K562 (cell line): ENCODE measurements around the gene PNP. TPM values are rescaled to one million over a fixed set of nuclear protein-coding genes. Genes with fewer than 3 reads are reported as not detected.

ENCODE experiments used
- ATAC-seq: fragments of 200-7000 bp; cut with Tn5 transposase; 3 replicates; pipeline ENCODE4 v1.9.1; 2020; ENCODE audit warnings: moderate library complexity
- BruUV-seq: library from RNA; stranded (reverse); fragments of 400-500 nt; replicated peaks from 2 replicates; lab custom pipeline; 2021; lab: Mats Ljungman, UMichigan
- CTCF ChIA-PET: fragments of 300-600 bp; formaldehyde crosslinking; extraction: SDS; loops from one replicate; lab custom pipeline; 2021; ENCODE audit warnings: low intra/inter-chr PET ratio; lab: Yijun Ruan, JAX
- POLR2A ChIA-PET: fragments of 300-600, 350-650 bp; sonication (Branson Sonifier 250); formaldehyde crosslinking; extraction: SDS; loops from one replicate; lab custom pipeline; 2021; ENCODE audit warnings: antibody characterized with exemption, inconsistent platforms; lab: Yijun Ruan, JAX
- DNase-seq, 4 experiments: peaks; one replicate each; pipeline versions ENCODE4 v3.0.0 to v3.0.0-alpha.2; 2011 to 2018; ENCODE audit warnings: low spot score in 3 of 4, mixed read lengths in 3 of 4; ENCODE audit errors: extremely low read depth in 1 of 4
- FAIRE-seq: peaks from 2 replicates; lab custom pipeline; 2011; peaks lifted over from hg19 to GRCh38; lab: Jason Lieb, UNC
- H2AFZ ChIP-seq: 2 replicates; pipeline ENCODE4 v1.6.0; 2011; ENCODE audit warnings: low read depth, low read length, control low read depth, inconsistent platforms
- H3K27ac ChIP-seq: fragments of 200-600 bp; 3 replicates; pipeline ENCODE4 v1.8.0; 2011; ENCODE audit warnings: low read depth, mild to moderate bottlenecking, control low read depth, inconsistent platforms, low read length, moderate library complexity, mixed read lengths; ENCODE audit errors: extremely low read depth
- H3K27me3 ChIP-seq, 2 experiments: fragments of 300-600 bp in 1 of 2; 2 replicates in 1 of 2; 3 replicates in 1 of 2; pipeline versions ENCODE4 v1.6.0 to v1.8.0; 2011; ENCODE audit warnings: inconsistent platforms in 2 of 2, low read length in 2 of 2, mild to moderate bottlenecking in 1 of 2, mixed read lengths in 1 of 2, moderate library complexity in 1 of 2; ENCODE audit not compliant: control insufficient read depth in 2 of 2, insufficient read depth in 2 of 2
- H3K36me3 ChIP-seq: fragments of 300-600 bp; 3 replicates; pipeline ENCODE4 v1.8.0; 2011; ENCODE audit warnings: mild to moderate bottlenecking, low read length, inconsistent platforms; ENCODE audit not compliant: control insufficient read depth, insufficient read depth
- H3K4me1 ChIP-seq, 2 experiments: fragments of 200-600 bp in 1 of 2; replicated peaks in 1 of 2; 2 replicates in 1 of 2; 3 replicates in 1 of 2; pipeline versions ENCODE4 v1.5.1 to v1.8.0; 2011; ENCODE audit warnings: inconsistent platforms in 2 of 2, low read length in 2 of 2, mild to moderate bottlenecking in 1 of 2, mixed read lengths in 1 of 2, moderate library complexity in 1 of 2; ENCODE audit not compliant: control insufficient read depth in 2 of 2, insufficient read depth in 2 of 2
- H3K4me2 ChIP-seq: 2 replicates; pipeline ENCODE4 v1.6.1; 2011; ENCODE audit warnings: low read length, control low read depth, inconsistent platforms, mixed read lengths; ENCODE audit not compliant: insufficient read depth
- H3K4me3 ChIP-seq: fragments of 200-600 bp; sonication (generic), shearing (Covaris generic); 2 replicates; pipeline ENCODE4 v1.5.1; 2016; ENCODE audit warnings: control low read depth, inconsistent platforms
- H3K79me2 ChIP-seq: fragments of 200-600 bp; 3 replicates; pipeline ENCODE4 v1.8.0; 2011; ENCODE audit warnings: low read length, inconsistent platforms; ENCODE audit not compliant: control insufficient read depth, insufficient read depth
- H3K9ac ChIP-seq, 2 experiments: 2 replicates each; pipeline versions ENCODE4 v1.6.0 to v1.6.1; 2011; ENCODE audit warnings: low read depth in 2 of 2, low read length in 2 of 2, control low read depth in 1 of 2, inconsistent platforms in 1 of 2, mild to moderate bottlenecking in 1 of 2, mixed read lengths in 1 of 2; ENCODE audit not compliant: insufficient read depth in 1 of 2
- H3K9me1 ChIP-seq: one replicate; pipeline ENCODE4 v1.6.0; 2011; ENCODE audit warnings: inconsistent platforms, mild to moderate bottlenecking, low read length, moderate library complexity; ENCODE audit not compliant: control insufficient read depth, insufficient read depth
- H3K9me3 ChIP-seq: replicated peaks from 2 replicates; pipeline ENCODE4 v1.5.1; 2011; ENCODE audit warnings: low read depth, low read length, inconsistent platforms; ENCODE audit not compliant: control insufficient read depth, insufficient read depth
- H4K20me1 ChIP-seq: replicated peaks from 2 replicates; pipeline ENCODE4 v1.6.1; 2011; ENCODE audit warnings: low read length, inconsistent platforms, mixed read lengths; ENCODE audit not compliant: control insufficient read depth, insufficient read depth
- C11orf30 ChIP-seq: fragments of 450-650 bp; IDR thresholded peaks from 2 replicates; pipeline ENCODE4 v1.6.1; 2016; ENCODE audit warnings: low read depth, mild to moderate bottlenecking
- CCAR2 ChIP-seq: fragments of 200-400 bp; formaldehyde crosslinking; IDR thresholded peaks from 2 replicates; pipeline ENCODE4 v1.6.1; 2017; ENCODE audit warnings: mild to moderate bottlenecking, low read depth, low read length
- EZH2 ChIP-seq: IDR thresholded peaks from 2 replicates; pipeline ENCODE4 v1.6.1; 2012; ENCODE audit warnings: low read depth, mild to moderate bottlenecking, inconsistent platforms, low read length, borderline replicate concordance
- KAT7 ChIP-seq: sonication (generic); formaldehyde crosslinking; IDR thresholded peaks from 2 replicates; pipeline ENCODE4 v1.8.0; 2022; ENCODE audit warnings: missing genetic modification reagents, mild to moderate bottlenecking, borderline replicate concordance
- MAX ChIP-seq: sonication (generic); formaldehyde crosslinking; IDR thresholded peaks from 2 replicates; pipeline ENCODE4 v1.9.0; 2022; ENCODE audit warnings: mild to moderate bottlenecking, missing genetic modification reagents
- PBX2 ChIP-seq, 2 experiments: IDR thresholded peaks in 1 of 2; conservative IDR thresholded peaks in 1 of 2; 2 replicates each; pipeline ENCODE4 v1.6.1; 2016; ENCODE audit warnings: low read depth in 2 of 2, mild to moderate bottlenecking in 1 of 2, missing compliant biosample characterization in 1 of 2, missing genetic modification characterization in 1 of 2, moderate library complexity in 1 of 2
- RBM14 ChIP-seq: fragments of 200-400 bp; formaldehyde crosslinking; IDR thresholded peaks from 2 replicates; pipeline ENCODE4 v1.6.1; 2018; ENCODE audit warnings: low read depth, mild to moderate bottlenecking, low read length, moderate library complexity, borderline replicate concordance; ENCODE audit not compliant: insufficient read depth
- SRF ChIP-seq, 2 experiments: fragments of 250-450, 450-650 bp in 1 of 2; sonication (Bioruptor Pico) in 1 of 2; sonication (generic) in 1 of 2; formaldehyde crosslinking; IDR thresholded peaks; 2 replicates each; pipeline versions ENCODE4 v1.5.0 to v1.5.1; 2020 to 2022; ENCODE audit warnings: mild to moderate bottlenecking in 1 of 2, missing genetic modification reagents in 1 of 2
- SUPT5H ChIP-seq: fragments of 450-650 bp; IDR thresholded peaks from 2 replicates; pipeline ENCODE4 v1.6.1; 2016
- YY1 ChIP-seq, 3 experiments: IDR thresholded peaks; 2 replicates each; pipeline ENCODE4 v1.6.1; 2011; ENCODE audit warnings: low read length in 2 of 3, mild to moderate bottlenecking in 2 of 3, moderate library complexity in 2 of 3, borderline replicate concordance in 1 of 3, control low read depth in 1 of 3, low read depth in 1 of 3; ENCODE audit not compliant: insufficient read depth in 3 of 3, insufficient replicate concordance in 2 of 3, control insufficient read depth in 1 of 3, insufficient read length in 1 of 3; ENCODE audit errors: extremely low read depth in 1 of 3
- ZNF174 ChIP-seq: fragments of 250-450 bp; sonication (Bioruptor Pico); IDR thresholded peaks from 2 replicates; pipeline ENCODE4 v1.4.0; 2020; ENCODE audit warnings: mild to moderate bottlenecking
- WGBS: fragments of 100-300 bp; shearing (Covaris generic); methylation state at CpG from one replicate; pipeline ENCODE4 v1.1.6; 2016; ENCODE audit warnings: low coverage, mixed read lengths; ENCODE audit not compliant: insufficient coverage; ENCODE audit errors: missing lambda C conversion rate; 5-methylcytosine and 5-hydroxymethylcytosine counted together
- in situ Hi-C: fragments of 300-500 bp; cut with MboI; formaldehyde crosslinking; loops from 4 replicates; pipeline ENCODE4 v1.15.0; 2018; ENCODE audit warnings: inconsistent platforms, mixed read lengths
- intact Hi-C: fragments of 100-400 bp; cut with micrococcal nuclease; formaldehyde crosslinking; loops from 2 replicates; pipeline ENCODE4 v1.14.2; 2022
- polyA plus RNA-seq, 8 experiments: library from polyadenylated mRNA; depleted of rRNA in 4 of 8; stranded (reverse) in 5 of 8; unstranded in 3 of 8; fragments of >200 nt; fragmentation: Nextera tagmentation in 2 of 8; fragmentation: Illumina TruSeq in 1 of 8; extraction: Ambion mirVana in 2 of 8; extraction: Trizol in 1 of 8; gene quantifications; 2 replicates each; pipeline versions ENCODE4 v1.2.1 to v1.2.3, GENCODE V29; 2011 to 2014; ENCODE audit warnings: inconsistent platforms in 1 of 8, missing spikeins in 1 of 8
- total RNA-seq, 7 experiments: library from RNA; depleted of rRNA in 6 of 7; stranded (reverse); fragments of >200 nt in 6 of 7; fragmentation: Illumina TruSeq in 2 of 7; extraction: Trizol in 2 of 7; gene quantifications; 2 replicates each; pipeline versions ENCODE4 v1.2.1 to v1.2.3, GENCODE V29; 2011 to 2021; ENCODE audit warnings: low replicate concordance in 1 of 7
- TF ChIP-seq, protein P1 (sequence below): fragments of 450-650 bp; IDR thresholded peaks from 2 replicates; pipeline ENCODE4 v1.6.1; 2017; ENCODE audit warnings: mild to moderate bottlenecking, moderate library complexity
- TF ChIP-seq, protein P2 (sequence below), 3 experiments: fragments of 200-800 bp in 1 of 3; fragments of 250-450 bp in 1 of 3; fragments of 450-650 bp in 1 of 3; sonication (Bioruptor Pico) in 1 of 3; sonication (Bioruptor generic) in 1 of 3; formaldehyde crosslinking in 1 of 3; IDR thresholded peaks; 2 replicates each; pipeline versions ENCODE4 v1.6.1 to v1.8.0; 2016 to 2022; ENCODE audit warnings: mild to moderate bottlenecking in 2 of 3, missing genetic modification characterization in 2 of 3, missing compliant biosample characterization in 1 of 3, moderate library complexity in 1 of 3

Gene PNP
- total and polyA plus RNA-seq, 9 of the 15 experiments (the other 6 are each of a cell fraction or from before 2014, with no cell fraction given), result 92.5 to 288 (median 137) TPM

DNA sequence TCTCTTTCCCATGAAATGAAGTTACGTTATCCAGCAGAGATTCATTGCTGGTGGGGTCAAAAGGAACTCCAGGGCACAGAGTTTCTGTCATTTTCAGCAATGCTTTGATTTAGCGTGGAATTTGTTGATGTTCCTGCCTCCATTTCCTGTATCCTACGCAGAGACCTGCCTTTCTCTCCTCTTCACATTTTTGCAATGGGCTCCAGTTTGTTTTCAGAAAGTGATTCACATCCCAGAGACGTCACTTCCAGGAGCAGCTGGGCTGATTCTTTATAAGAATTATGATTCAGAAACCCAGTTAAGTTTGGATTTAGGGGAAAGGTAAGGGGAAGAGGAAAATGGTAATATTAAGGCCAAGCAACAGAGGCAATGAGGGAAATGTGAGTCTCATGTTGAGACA is 47.7 kb downstream of the PNP start:
- in situ Hi-C loops (no loop called here), intact Hi-C loops (no loop called here)
- no TSS peak for BruUV-seq
- Histone ChIP-seq H3K4me2 (no peak overlapping the region), H3K9me1 (no peaks in the 10 kb centered on the region), H3K4me1 (peaks cover 0 to 6% of the 10 kb centered on the region in 2 experiments; a peak in 1 of 5 replicates), H2AFZ (no peak overlapping the region), H4K20me1 (no peaks in the 10 kb centered on the region), H3K9ac (no peak overlapping the region), H3K9me3 (no peaks in the 10 kb centered on the region), H3K79me2 (no peaks in the 10 kb centered on the region), H3K27ac (no peak overlapping the region), H3K4me3 (no peak overlapping the region), H3K27me3 (no peaks in the 10 kb centered on the region), H3K36me3 (no peaks in the 10 kb centered on the region)
- CTCF ChIA-PET, result no interaction called here
- 39% methylated on average over 4 of the region's 4 CpGs for WGBS
- FAIRE-seq (no peak), DNase-seq (no peak), ATAC-seq (no peak)
- POLR2A ChIA-PET, result interaction anchor here (1.7 kb wide), 1 partner anchor 54 kb away, joined by 4 read pairs; no protein-coding TSS in a partner anchor
- TF ChIP-seq SUPT5H (no peak), EZH2 (no peak), YY1 (IDR thresholded peaks at IDR 0.05; ENCODE audit: borderline replicate concordance in 1 of 3, control insufficient read depth in 1 of 3, extremely low read depth in 1 of 3, insufficient read depth in 3 of 3, insufficient read length in 1 of 3, insufficient replicate concordance in 2 of 3, low read depth in 1 of 3, low read length in 2 of 3) (no peak), CCAR2 (no peak), KAT7 (no peak), RBM14 (no peak), PBX2 (CRISPR knock-in tag; IDR thresholded peaks at IDR 0.05; ENCODE audit: low read depth) (no peak), PBX2 (tag; conservative IDR thresholded peaks at IDR 0.05; ENCODE audit: low read depth) (no peak), ZNF174 (CRISPR knock-in tag) (no peak), C11orf30 (no peak), MAX (no peak), SRF (CRISPR knock-in tag; IDR thresholded peaks at IDR 0.05) (no peak)
- TF ChIP-seq, protein P1, sequence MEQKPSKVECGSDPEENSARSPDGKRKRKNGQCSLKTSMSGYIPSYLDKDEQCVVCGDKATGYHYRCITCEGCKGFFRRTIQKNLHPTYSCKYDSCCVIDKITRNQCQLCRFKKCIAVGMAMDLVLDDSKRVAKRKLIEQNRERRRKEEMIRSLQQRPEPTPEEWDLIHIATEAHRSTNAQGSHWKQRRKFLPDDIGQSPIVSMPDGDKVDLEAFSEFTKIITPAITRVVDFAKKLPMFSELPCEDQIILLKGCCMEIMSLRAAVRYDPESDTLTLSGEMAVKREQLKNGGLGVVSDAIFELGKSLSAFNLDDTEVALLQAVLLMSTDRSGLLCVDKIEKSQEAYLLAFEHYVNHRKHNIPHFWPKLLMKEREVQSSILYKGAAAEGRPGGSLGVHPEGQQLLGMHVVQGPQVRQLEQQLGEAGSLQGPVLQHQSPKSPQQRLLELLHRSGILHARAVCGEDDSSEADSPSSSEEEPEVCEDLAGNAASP, result no peak
- TF ChIP-seq, protein P2, sequence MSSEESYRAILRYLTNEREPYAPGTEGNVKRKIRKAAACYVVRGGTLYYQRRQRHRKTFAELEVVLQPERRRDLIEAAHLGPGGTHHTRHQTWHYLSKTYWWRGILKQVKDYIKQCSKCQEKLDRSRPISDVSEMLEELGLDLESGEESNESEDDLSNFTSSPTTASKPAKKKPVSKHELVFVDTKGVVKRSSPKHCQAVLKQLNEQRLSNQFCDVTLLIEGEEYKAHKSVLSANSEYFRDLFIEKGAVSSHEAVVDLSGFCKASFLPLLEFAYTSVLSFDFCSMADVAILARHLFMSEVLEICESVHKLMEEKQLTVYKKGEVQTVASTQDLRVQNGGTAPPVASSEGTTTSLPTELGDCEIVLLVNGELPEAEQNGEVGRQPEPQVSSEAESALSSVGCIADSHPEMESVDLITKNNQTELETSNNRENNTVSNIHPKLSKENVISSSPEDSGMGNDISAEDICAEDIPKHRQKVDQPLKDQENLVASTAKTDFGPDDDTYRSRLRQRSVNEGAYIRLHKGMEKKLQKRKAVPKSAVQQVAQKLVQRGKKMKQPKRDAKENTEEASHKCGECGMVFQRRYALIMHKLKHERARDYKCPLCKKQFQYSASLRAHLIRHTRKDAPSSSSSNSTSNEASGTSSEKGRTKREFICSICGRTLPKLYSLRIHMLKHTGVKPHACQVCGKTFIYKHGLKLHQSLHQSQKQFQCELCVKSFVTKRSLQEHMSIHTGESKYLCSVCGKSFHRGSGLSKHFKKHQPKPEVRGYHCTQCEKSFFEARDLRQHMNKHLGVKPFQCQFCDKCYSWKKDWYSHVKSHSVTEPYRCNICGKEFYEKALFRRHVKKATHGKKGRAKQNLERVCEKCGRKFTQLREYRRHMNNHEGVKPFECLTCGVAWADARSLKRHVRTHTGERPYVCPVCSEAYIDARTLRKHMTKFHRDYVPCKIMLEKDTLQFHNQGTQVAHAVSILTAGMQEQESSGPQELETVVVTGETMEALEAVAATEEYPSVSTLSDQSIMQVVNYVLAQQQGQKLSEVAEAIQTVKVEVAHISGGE (CRISPR knock-in tag; IDR thresholded peaks at IDR 0.05), result no peak
